Stimulated activated CD4-positive, alpha-beta T cell treated with anti-CD3 and anti-CD28 coated beads, TNF-alpha, amount 100 ng/mL, for 1 hour (primary cell): ENCODE results near the gene RNF214.
"Not testable (repeated sequence)": the region's sequence is repeated elsewhere in the genome, so short reads cannot be mapped to it uniquely, and the experiment has no call there.

ENCODE experiments used
- DNase-seq, 3 donors: peaks; one replicate each; pipeline ENCODE4 v3.0.0-alpha.2; 2020; ENCODE audit warnings: low read depth in 3 of 3, low spot score in 1 of 3

The RNF214 gene

DNA sequence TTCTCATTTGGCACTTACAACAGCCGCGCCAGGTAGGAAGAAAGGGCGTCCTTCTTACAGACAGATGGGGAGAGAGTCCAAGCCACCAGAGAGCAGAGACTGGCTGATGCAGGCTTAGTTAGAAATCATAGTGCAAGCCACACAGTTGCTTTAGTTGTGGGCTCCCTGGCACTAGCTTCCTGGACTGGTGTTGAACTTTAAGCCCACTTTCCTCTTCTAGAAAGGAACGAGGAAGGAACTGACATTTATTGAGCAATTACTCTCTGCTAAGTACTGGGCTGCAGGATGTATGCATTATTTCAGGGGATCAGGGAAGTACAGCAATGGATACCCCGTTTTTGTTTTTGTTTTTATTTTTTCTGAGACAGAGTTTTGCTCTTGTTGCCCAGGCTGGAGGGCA, 80.6 kb downstream of the RNF214 start:
- DNase-seq: no peak

- DNase-seq: no peak
These were observed 81.6 kb downstream of the RNF214 start for GRCh38 chr11:117313828-117314768.

- DNase-seq: no peak
These were observed 82.4 kb downstream of the RNF214 start for GRCh38 chr11:117314840-117315239.

DNA sequence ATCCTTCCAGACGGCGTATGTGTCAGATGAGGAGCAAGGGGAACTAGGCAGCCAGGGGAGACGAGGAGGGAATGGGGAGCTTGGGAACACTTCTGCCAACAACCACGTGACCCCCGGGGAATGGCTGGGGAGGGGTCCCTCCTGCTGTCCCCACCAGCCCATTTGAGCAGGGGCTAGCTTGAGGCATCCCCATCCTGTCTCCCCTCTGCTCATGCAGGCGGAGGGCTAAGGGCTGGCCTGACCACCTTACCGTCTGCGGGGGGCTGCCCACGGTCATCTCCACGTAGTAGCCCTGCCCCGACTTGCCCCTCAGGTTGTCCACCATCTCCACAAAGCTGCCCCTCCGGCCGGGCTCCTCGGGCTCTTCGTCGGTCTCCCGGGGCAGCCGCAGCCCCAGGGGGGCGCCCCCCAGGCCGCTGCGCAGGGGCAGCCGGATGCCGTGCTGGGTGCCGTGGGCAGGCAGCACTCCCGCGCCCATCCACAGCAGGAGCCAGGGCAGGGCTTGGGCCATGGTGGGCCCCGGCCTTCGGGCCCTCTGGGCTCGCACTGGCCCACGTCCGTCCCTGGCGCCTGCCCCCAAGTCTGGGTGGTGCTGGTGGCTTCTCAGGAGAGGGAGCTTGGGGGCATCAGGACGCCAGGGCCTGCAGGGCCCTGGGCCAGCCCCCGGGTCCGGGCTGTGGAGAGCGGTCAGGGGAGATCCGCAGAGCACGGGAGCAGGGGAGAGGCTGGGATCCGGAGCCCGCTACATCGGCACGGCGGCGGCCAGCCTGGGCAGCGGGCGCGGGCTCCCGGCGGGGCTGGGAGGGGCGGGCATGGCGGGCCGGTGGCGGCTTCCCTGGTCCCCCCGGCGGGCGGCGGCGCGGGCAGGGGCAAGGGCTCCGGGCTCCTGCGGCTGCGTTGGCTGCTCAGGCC, 83.1 kb downstream of the RNF214 start:
- DNase-seq: no peak

- no peak for DNase-seq
These were observed 83.9 kb downstream of the RNF214 start, which contains the start of gene BACE1 for GRCh38 chr11:117316197-117316961. Gene BACE1 (minus strand): TSS chr11:117316256. CDS start chr11:117315795, 461 bp downstream.

DNA sequence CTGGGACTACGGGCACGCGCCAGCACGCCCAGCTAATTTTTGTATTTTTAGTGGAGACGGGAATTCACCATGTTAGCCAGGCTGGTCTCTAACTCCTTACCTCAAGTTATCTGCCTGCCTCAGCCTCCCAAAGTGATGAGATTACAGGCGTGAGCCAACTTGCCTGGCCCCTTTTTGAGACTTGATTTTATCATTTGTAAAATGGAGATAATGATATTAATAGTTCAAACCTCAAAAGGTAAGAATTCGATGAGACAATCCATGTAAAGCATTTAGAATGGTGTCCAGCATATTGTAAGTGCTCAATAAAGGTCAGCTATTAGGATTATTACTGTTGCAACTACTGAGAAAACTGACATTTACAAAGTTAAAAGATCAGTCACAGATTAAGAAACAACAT, 86.3 kb downstream of the RNF214 start:
- DNase-seq: no peak

- DNase-seq: no peak
These were observed 86.9 kb downstream of the RNF214 start for GRCh38 chr11:117319214-117319840.

DNA sequence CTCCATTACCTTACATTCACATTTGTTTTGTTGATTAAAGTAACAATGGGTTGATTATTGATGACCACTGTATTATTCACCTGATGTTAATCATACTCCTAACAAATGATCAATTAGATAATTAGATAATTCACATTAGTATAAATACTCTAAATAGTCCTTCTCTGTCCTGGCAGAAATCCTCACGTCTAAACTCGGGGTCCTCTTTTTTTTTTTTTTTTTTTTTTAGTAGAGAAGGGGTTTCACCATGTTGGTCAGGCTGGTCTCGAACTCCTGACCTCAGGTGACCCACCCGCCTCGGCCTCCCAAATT, 94.7 kb downstream of the RNF214 start:
- DNase-seq: not testable (repeated sequence)

DNA sequence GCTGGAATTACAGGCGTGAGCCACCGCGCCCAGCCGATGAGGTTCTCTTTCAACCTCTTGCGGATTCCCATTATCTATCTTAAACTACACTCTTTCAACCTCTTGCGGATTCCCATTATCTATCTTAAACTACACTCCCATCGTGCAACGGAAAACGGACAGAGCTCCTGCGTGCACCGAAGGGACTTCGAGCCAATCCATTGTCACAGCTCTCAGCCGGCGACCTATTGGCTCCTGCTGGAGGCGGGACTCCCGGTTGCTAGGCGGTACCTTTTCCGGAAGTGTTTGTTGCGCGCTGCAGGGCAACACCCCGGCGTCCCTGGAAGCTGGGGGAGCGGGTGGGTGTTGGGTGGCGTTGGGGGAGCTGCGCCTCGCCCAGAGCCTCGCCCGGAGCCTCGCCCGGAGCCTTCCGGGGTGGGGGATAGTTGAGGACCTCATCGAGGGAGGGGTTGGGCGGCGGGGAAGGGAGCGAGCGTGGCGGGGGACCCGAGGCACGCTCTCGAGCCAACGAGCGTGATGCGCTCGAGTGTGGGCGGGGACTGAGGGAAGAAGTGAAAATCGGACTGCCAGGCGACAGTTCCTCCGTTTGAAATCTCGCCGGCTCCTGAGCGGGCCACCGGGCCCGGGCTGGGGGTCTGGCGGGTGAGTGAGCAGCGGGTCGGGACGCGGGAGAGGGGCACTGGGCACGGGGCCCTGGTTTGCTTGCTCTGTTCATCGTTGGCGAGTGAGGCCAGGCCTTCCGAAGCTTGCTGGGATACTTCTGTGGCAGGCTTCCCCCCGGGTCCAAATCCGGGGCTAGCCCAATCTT, 95.3 kb downstream of the RNF214 start, which contains the start of gene CEP164:
Gene CEP164, plus strand, starts transcription at position 288 of the 808 bp plus-strand sequence. CDS start 10,733 bp downstream, outside the sequence.
- DNase-seq: peak; percentile 77 to 84 (median 81)

GRCh38 chr11:117328375-117329010, 96.0 kb downstream of the RNF214 start:
- DNase-seq: no peak

- DNase-seq: no peak
These were observed 100.4 kb downstream of the RNF214 start for GRCh38 chr11:117332843-117333242.

DNA sequence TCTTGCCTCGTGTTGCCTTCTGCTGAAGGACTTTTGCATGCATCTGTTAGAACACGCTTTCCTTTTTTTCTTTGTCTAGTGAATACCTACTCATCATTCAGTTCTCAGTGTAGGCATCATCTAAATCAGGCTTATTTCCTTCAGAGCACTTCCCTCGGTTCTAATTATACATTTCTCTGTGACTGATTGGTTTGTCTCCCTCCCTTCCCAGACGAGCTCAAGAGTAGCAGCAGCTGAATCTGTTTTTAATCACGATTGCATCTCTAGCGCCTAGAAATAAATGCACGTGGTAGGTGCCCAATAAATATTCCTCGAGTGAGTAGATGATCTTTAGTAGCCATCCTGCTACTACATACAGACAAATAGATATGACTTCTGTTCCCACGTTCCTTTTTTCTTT, 101.4 kb downstream of the RNF214 start:
- no peak for DNase-seq

DNA sequence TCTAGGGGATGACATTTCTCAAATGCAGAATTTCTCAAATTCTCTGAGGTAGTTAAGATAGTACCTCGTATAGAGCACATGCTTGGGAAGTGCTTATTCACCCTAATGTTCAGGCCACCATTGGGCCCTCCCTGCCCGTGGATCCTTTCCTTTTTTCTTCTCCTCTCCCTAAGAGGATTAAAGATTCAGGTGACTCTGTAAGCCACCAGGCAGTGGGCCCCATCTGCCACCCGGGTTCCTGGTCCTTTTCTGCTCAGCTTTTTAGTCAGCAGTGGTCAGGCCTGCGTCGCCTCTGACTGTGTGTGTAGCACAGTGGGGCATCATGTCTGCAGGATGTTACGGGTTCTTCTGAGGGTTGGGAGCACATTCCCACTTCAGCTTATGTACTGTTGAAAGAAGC, 102.4 kb downstream of the RNF214 start:
- DNase-seq: no peak

DNA sequence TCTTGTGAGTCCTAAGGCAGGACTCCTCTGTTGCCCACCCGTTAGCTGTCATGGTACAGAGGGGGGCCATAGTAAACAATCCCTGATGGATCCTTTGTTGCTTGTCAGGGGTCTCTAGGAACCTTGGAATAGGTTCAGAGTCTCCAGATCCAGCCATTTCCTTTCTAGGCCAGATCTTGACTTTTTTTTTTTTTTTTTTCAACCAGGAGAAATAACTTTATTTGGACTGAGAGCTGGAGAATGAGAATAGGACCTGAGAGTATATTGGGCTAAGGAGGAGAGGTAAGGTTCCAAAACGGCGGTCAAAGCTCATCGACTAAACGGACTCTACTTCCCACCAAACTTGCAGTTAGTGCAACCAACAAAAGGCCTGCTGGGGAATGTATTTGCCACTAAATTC, 102.9 kb downstream of the RNF214 start:
- no peak for DNase-seq
